ENCODE measurements around the gene LCP1.

LCP1 gene

DNA sequence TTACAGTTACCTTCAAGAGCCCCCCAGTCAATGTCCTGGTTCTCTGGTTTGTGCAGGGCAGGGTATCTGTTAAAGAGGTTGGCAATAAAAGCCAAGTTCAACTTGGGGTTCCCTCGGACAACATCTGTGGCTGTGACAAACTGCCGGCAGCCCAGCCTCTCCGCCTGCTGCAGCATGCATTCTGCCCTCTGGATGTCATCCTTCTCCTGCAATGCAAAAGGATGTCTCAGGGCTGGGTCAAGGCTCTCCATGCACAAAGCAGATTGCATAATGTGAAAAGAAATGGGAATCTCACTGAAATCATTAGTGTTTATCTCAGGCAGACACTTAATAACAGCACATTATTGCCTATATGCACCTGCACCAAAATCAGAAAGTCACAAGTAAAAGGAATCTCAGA lies 35.1 kb downstream of the LCP1 start:
- TF ChIP-seq KLF16 (tag by site-specific recombination; IDR thresholded peaks at IDR 0.05) (no peak), ZBTB44 (tag by site-specific recombination; IDR thresholded peaks at IDR 0.05) (0 out of 2 replicates have a peak, but pooled peaks have one; percentile 22)
- Histone ChIP-seq H3K36me3 (ENCODE audit: control insufficient read depth in 2 of 2, insufficient read depth in 1 of 2, low read length in 2 of 2) (peaks cover 0 to 77% of the 10 kb centered on the region in 2 experiments; a peak in 2 of 3 replicates), H3K27ac (ENCODE audit: extremely low read depth, low read depth, low read length) (no peak overlapping the region), H3K9me3 (ENCODE audit: control insufficient read depth, insufficient read depth, low read depth, low read length) (no peaks in the 10 kb centered on the region), H3K4me3 (ENCODE audit: low read depth, low read length) (no peak overlapping the region), H3K4me1 (ENCODE audit: control insufficient read depth, insufficient read depth, low read length) (no peaks in the 10 kb centered on the region)
- POLR2A ChIA-PET, result no interaction called here
- CTCF ChIA-PET, result no interaction called here

DNA sequence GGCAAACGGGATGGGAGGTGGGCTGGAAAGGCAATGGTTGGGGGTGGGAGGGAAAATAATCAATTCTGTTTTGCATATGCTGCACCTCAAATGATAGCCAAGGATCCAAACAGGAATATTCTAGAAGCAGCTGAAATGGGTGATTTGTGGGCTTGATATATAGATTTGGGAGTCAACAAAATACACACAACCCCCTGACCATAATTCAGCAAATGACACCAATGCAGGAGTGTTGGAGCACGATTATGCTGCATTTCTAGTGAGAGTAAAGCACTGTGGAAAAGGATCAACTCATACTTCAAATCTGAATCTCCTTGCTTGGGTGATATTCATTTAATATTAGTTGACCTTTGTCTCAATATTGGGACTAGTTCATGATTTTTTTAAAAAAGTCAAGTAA lies 36.0 kb downstream of the LCP1 start:
- TF ChIP-seq, protein P1, sequence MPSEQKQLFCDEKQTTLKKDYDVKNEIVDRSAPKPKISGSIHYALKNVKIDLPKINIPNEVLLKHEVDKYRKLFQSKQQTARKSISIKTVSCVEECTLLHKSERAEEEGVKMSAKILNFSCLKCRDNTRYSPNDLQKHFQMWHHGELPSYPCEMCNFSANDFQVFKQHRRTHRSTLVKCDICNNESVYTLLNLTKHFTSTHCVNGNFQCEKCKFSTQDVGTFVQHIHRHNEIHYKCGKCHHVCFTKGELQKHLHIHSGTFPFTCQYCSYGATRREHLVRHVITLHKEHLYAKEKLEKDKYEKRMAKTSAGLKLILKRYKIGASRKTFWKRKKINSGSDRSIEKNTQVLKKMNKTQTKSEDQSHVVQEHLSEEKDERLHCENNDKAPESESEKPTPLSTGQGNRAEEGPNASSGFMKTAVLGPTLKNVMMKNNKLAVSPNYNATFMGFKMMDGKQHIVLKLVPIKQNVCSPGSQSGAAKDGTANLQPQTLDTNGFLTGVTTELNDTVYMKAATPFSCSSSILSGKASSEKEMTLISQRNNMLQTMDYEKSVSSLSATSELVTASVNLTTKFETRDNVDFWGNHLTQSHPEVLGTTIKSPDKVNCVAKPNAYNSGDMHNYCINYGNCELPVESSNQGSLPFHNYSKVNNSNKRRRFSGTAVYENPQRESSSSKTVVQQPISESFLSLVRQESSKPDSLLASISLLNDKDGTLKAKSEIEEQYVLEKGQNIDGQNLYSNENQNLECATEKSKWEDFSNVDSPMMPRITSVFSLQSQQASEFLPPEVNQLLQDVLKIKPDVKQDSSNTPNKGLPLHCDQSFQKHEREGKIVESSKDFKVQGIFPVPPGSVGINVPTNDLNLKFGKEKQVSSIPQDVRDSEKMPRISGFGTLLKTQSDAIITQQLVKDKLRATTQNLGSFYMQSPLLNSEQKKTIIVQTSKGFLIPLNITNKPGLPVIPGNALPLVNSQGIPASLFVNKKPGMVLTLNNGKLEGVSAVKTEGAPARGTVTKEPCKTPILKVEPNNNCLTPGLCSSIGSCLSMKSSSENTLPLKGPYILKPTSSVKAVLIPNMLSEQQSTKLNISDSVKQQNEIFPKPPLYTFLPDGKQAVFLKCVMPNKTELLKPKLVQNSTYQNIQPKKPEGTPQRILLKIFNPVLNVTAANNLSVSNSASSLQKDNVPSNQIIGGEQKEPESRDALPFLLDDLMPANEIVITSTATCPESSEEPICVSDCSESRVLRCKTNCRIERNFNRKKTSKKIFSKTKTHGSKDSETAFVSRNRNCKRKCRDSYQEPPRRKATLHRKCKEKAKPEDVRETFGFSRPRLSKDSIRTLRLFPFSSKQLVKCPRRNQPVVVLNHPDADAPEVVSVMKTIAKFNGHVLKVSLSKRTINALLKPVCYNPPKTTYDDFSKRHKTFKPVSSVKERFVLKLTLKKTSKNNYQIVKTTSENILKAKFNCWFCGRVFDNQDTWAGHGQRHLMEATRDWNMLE (tag by site-specific recombination; conservative IDR thresholded peaks at IDR 0.05; ENCODE audit: low read depth), result no peak
- no peak for TF ChIP-seq SETDB1 (IDR thresholded peaks at IDR 0.05; ENCODE audit: insufficient read length, low read length)
- no peak for TF ChIP-seq ZSCAN30 (tag by site-specific recombination; IDR thresholded peaks at IDR 0.05)
- TF ChIP-seq, protein P2, sequence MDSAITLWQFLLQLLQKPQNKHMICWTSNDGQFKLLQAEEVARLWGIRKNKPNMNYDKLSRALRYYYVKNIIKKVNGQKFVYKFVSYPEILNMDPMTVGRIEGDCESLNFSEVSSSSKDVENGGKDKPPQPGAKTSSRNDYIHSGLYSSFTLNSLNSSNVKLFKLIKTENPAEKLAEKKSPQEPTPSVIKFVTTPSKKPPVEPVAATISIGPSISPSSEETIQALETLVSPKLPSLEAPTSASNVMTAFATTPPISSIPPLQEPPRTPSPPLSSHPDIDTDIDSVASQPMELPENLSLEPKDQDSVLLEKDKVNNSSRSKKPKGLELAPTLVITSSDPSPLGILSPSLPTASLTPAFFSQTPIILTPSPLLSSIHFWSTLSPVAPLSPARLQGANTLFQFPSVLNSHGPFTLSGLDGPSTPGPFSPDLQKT (IDR thresholded peaks at IDR 0.05; ENCODE audit: borderline replicate concordance, low read depth, low read length), result no peak
- no peaks in the 10 kb centered on the region for H3K9me3 ChIP-seq (ENCODE audit: control insufficient read depth, insufficient read depth, low read depth, low read length)
- no peaks in the 10 kb centered on the region for H3K4me1 ChIP-seq (ENCODE audit: control insufficient read depth, insufficient read depth, low read length)
- H3K4me3 ChIP-seq (ENCODE audit: low read depth, low read length), result no peak overlapping the region
- ChIA-PET POLR2A (no interaction called here), CTCF (no interaction called here)
- peaks cover 0 to 71% of the 10 kb centered on the region in 2 experiments; a peak in 2 of 3 replicates for H3K36me3 ChIP-seq (ENCODE audit: control insufficient read depth in 2 of 2, insufficient read depth in 1 of 2, low read length in 2 of 2)
- no peak overlapping the region for H3K27ac ChIP-seq (ENCODE audit: extremely low read depth, low read depth, low read length)

- Histone ChIP-seq H3K9me3 (ENCODE audit: control insufficient read depth, insufficient read depth, low read depth, low read length) (no peaks in the 10 kb centered on the region), H3K4me3 (ENCODE audit: low read depth, low read length) (no peak overlapping the region), H3K27ac (ENCODE audit: extremely low read depth, low read depth, low read length) (no peak overlapping the region), H3K36me3 (ENCODE audit: control insufficient read depth in 2 of 2, insufficient read depth in 1 of 2, low read length in 2 of 2) (peaks cover 0 to 69% of the 10 kb centered on the region in 2 experiments; a peak in 2 of 3 replicates), H3K4me1 (ENCODE audit: control insufficient read depth, insufficient read depth, low read length) (no peaks in the 10 kb centered on the region)
- ChIA-PET POLR2A (no interaction called here), CTCF (interaction anchor here (0.7 kb wide), 1 partner anchor 1339 kb away, joined by 3 read pairs; no protein-coding TSS in a partner anchor)
- TF ChIP-seq ZNF2 (tag by site-specific recombination; IDR thresholded peaks at IDR 0.05) (no peak), ZBTB21 (tag by site-specific recombination; IDR thresholded peaks at IDR 0.05) (no peak), SETDB1 (IDR thresholded peaks at IDR 0.05; ENCODE audit: insufficient read length, low read length) (no peak), EGR2 (tag by site-specific recombination; IDR thresholded peaks at IDR 0.05; ENCODE audit: low read depth) (no peak), ZNF654 (tag by site-specific recombination; IDR thresholded peaks at IDR 0.05; ENCODE audit: low read depth) (no peak), PRDM10 (tag by site-specific recombination; IDR thresholded peaks at IDR 0.05) (no peak)
- TF ChIP-seq, protein P3, sequence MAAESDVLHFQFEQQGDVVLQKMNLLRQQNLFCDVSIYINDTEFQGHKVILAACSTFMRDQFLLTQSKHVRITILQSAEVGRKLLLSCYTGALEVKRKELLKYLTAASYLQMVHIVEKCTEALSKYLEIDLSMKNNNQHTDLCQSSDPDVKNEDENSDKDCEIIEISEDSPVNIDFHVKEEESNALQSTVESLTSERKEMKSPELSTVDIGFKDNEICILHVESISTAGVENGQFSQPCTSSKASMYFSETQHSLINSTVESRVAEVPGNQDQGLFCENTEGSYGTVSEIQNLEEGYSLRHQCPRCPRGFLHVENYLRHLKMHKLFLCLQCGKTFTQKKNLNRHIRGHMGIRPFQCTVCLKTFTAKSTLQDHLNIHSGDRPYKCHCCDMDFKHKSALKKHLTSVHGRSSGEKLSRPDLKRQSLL (tag by site-specific recombination; IDR thresholded peaks at IDR 0.05), result no peak
These were observed 36.8 kb downstream of the LCP1 start for GRCh38 chr13:46145135-46145534.
